Measurements from ENCODE around the gene ITSN1.

ITSN1 gene

DNA sequence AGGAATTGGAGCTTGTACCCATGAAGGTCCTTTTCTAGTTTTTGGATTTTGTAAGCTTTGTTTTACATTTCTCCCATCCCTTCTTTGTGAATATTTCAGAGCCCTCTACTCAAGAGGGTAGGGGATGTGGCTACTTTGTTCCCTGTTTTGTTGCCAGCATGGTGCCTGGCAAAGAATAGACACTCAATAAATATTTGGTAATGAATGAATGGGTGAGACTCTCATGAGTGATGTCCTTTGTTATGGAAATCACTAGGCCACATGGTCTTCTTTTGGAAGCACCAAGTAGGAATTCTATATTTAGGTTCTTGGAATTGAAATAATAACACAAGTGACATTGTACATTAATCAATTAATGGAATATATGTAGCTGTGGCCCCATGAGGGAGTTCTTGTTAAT lies 300.1 kb downstream of the ITSN1 start:
- DNase-seq (ENCODE audit: insufficient read length, low spot score), result no peak
- no peak for FAIRE-seq
- TF ChIP-seq, protein P1, sequence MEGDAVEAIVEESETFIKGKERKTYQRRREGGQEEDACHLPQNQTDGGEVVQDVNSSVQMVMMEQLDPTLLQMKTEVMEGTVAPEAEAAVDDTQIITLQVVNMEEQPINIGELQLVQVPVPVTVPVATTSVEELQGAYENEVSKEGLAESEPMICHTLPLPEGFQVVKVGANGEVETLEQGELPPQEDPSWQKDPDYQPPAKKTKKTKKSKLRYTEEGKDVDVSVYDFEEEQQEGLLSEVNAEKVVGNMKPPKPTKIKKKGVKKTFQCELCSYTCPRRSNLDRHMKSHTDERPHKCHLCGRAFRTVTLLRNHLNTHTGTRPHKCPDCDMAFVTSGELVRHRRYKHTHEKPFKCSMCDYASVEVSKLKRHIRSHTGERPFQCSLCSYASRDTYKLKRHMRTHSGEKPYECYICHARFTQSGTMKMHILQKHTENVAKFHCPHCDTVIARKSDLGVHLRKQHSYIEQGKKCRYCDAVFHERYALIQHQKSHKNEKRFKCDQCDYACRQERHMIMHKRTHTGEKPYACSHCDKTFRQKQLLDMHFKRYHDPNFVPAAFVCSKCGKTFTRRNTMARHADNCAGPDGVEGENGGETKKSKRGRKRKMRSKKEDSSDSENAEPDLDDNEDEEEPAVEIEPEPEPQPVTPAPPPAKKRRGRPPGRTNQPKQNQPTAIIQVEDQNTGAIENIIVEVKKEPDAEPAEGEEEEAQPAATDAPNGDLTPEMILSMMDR (IDR thresholded peaks at IDR 0.05; ENCODE audit: insufficient read depth, missing control alignments), result no peak

DNA sequence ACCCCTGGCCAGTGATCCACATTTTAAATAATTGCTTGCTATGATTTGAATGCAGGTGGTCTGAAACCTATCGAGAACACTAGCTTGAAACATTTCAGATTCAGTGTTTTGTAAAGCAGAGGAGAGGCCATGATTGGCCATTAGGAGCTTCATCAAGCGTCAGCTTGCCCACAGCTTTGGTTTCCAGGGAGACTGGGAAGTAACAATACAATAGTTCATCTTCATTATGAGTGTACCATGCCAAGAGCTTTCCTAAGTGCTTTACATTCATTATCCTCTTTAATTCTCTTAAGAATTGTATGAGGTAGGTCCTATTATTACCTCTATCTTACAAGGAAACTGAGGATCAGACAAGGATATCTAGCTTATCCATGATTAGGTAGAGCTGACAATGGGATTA lies 301.0 kb downstream of the ITSN1 start:
- TF ChIP-seq, protein P1 (IDR thresholded peaks at IDR 0.05; ENCODE audit: insufficient read depth, missing control alignments), result no peak
- DNase-seq (ENCODE audit: insufficient read length, low spot score) (no peak), FAIRE-seq (no peak)

DNA sequence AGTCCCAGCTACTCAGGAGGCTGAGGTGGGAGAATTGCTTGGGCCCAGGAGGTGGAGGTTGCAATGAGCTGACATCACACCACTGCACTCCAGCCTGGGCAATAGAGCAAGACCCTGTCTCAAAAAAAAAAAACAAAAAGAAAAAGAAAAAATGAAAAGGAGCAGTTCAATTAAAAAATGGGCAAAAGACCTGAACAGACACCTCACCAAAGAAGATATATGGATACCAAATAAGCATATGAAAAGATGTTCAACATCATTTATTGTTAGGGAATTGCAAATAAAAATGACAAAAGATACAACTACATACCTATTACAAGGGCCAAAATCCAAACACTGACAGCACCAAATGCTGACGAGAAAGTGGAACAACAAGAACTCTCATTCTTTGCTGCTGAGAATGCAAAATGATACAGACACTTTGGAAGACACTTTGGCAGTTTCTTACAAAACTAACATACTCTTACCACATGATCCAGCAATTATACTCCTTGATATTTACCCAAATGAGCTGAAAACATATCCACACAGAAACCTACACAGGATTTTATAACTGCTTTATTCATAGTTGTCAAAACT lies 302.0 kb downstream of the ITSN1 start:
- TF ChIP-seq, protein P1 (IDR thresholded peaks at IDR 0.05; ENCODE audit: insufficient read depth, missing control alignments), result no peak
- FAIRE-seq (no peak), DNase-seq (ENCODE audit: insufficient read length, low spot score) (no peak)

DNA sequence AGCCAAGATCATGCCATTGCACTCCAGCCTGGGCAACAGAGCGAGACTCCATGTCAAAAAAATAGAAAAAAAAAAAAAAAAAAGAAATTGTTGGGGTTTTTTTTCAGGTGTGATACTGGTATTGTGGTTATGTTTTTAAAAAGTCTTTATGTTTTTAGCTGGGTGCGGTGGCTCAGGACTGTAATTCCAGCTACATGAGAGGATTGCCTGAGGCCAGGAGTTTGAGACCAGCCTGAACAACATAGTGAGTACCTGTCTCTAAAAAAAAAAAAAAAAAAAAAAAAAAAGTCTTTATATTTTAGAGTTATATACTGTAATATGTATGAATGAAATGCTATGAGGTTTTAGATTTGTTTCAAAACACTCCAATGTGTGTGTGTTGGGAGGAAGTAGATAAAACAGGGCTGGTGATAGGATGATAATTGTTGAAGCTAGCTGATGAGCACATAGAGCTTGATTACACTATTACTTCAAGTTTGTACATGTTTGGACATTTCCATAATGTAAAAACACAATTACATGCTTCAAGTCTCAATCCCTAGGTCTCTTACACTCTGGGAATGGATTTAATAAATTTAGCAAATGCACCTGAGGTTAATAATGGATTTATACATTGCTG lies 303.5 kb downstream of the ITSN1 start:
- FAIRE-seq (no peak), DNase-seq (ENCODE audit: insufficient read length, low spot score) (no peak)
- TF ChIP-seq, protein P1 (IDR thresholded peaks at IDR 0.05; ENCODE audit: insufficient read depth, missing control alignments), result no peak

DNA sequence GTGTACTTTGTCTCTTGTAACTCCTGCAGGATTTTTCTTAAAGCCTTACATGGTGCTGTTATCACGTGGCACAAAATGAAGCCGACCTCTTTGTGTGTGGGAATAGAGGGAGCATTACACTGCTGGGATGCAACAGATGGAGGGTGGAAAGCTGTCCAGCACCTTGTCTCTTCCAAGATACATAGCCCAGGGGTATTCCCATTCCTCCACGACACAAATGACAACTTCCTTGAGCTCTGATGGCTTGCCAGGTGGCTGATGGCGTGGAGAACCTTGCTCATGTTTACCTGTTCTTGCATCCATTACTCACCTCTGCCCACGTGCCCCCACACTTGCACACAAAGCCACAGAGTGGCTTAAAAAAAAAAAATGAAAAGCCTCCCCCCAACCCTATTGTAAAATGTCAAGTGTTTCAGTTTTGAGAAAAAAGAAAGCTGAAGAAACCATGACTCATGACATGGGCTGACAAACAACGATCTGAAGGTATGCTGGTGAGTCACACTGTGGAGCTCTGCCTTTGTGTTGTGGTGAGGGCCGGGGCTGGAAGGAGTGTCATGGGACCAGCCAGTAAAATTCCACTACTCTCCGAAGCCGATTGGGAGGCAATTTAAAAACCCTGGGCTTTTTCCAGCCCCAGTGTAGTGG lies 305.3 kb downstream of the ITSN1 start:
- TF ChIP-seq, protein P1 (IDR thresholded peaks at IDR 0.05; ENCODE audit: insufficient read depth, missing control alignments), result no peak
- FAIRE-seq (no peak), DNase-seq (ENCODE audit: insufficient read length, low spot score) (no peak)

DNA sequence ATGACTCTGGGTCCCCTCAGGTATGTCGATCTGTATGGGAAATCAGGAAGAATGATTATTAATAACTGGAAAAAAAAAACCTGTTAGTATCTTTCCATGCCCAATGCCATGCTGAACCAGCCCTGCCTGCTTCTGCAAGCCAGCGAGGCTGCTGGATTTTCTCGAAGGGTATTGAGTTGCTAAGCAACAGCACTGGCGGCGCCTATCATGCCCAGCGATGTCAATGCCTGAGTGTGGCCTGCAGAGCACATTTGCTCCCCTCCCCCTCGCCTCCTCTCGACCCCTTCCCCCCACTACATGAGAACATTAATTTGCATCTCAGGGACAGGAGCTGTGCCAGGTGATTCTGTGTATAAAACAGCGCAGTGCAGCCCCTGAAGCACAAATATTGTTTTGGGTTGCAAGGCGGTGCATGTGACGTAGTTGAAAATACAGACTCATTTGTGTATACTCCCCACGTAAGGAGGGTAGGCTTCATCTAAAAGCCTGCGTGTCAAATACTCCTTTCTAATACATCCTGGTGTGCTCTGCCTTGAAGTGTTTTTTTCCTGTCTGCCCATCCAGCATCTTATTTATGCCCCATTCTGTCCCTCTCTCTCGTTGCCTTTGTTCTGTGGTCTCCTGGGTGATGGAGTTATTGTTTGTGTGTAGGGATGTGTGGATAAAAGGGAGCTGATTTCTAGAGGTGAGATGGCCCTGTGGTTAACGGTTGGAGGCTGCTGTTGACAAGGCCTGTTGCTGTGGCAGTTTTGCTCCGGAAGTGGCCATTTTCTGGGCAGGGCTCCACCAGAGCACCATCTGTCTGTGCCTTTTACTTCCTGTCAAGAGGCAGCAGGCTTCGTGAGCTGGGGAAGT lies 306.0 kb downstream of the ITSN1 start:
- TF ChIP-seq, protein P1 (IDR thresholded peaks at IDR 0.05; ENCODE audit: insufficient read depth, missing control alignments), result no peak
- FAIRE-seq, result no peak
- no peak for DNase-seq (ENCODE audit: insufficient read length, low spot score)

All from D721Med (cell line).